ENCODE data around the gene NFE2L3.

Gene NFE2L3

DNA sequence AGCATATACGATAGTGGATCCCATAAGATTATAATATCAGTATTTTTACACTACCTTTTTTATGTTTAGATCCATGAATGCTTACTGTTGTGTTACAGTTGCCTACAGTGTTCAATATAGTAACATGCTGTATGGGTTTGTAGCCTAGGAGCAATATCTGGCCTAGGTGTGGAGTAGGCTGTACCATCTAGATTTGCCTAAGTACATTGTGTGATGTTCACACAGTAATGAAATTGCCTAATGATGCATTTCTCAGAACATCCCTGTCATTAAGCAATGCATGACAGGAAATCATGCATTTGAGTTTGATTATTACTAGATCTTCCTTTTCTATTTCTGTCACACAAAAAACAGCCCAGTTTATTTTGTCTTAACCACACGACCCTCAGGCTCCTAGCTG lies 64.1 kb downstream of the NFE2L3 start:
- TF ChIP-seq GATA3 (IDR thresholded peaks at IDR 0.05; ENCODE audit: low read depth, low read length) (no peak), GATA2 (IDR thresholded peaks at IDR 0.05; ENCODE audit: low read depth, low read length) (no peak)

- TF ChIP-seq GATA3 (IDR thresholded peaks at IDR 0.05; ENCODE audit: low read depth, low read length) = no peak
- no peak for TF ChIP-seq GATA2 (IDR thresholded peaks at IDR 0.05; ENCODE audit: low read depth, low read length)
Measured at GRCh38 chr7:26224359-26224758, 72.4 kb downstream of the NFE2L3 start.

DNA sequence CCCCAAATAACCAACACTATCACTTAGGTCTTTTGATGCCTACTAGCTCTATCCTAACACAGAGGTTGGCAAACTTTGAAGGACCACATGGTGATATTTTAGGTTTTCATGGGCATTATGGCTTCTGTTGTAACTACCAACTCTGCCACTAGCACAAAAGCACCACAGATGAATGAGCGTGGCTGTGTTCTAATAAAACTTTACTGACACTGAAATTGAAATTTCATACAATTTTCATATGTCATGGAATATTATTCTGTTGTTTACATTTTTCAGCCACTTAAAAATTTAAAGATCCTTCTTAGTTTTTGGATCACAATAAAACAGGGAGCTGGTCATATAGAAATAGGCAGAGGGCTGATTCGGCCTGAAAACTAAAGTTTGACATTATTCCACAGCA lies 76.0 kb downstream of the NFE2L3 start:
- TF ChIP-seq GATA3 (IDR thresholded peaks at IDR 0.05; ENCODE audit: low read depth, low read length) (no peak), GATA2 (IDR thresholded peaks at IDR 0.05; ENCODE audit: low read depth, low read length) (no peak)

- TF ChIP-seq GATA2 (IDR thresholded peaks at IDR 0.05; ENCODE audit: low read depth, low read length) = no peak
- TF ChIP-seq GATA3 (IDR thresholded peaks at IDR 0.05; ENCODE audit: low read depth, low read length) = no peak
Measured at GRCh38 chr7:26233902-26234511, 82.0 kb downstream of the NFE2L3 start.

Measured in SH-SY5Y (cell line).